Measurements from ENCODE around the gene PGGT1B.

The PGGT1B gene

GRCh38 chr5:115196161-115196560, 66.5 kb downstream of the PGGT1B start:
- H3K4me2 ChIP-seq (ENCODE audit: low read depth, low read length, poor library complexity, severe bottlenecking), result no peak overlapping the region

GRCh38 chr5:115194676-115195075, 68.0 kb downstream of the PGGT1B start:
- Histone ChIP-seq H3K36me3 (ENCODE audit: low read length) (no peaks in the 10 kb centered on the region), H3F3A (ENCODE audit: insufficient read depth) (no peaks in the 10 kb centered on the region), H3K27me3 (ENCODE audit: low read length) (no peaks in the 10 kb centered on the region), H4K20me1 (ENCODE audit: low read depth, low read length) (no peaks in the 10 kb centered on the region), H3K9me3 (ENCODE audit: insufficient read depth, low read length) (no peaks in the 10 kb centered on the region), H2AFZ (ENCODE audit: low read depth, low read length, severe bottlenecking) (no peak overlapping the region), H3K4me3 (ENCODE audit: insufficient read depth, low read length, poor library complexity, severe bottlenecking) (no peak overlapping the region), H3K27ac (ENCODE audit: low read depth, low read length) (no peak overlapping the region), H3K4me2 (ENCODE audit: low read depth, low read length, poor library complexity, severe bottlenecking) (no peak overlapping the region), H3K9me2 (replicated peaks; ENCODE audit: insufficient read depth, low read length) (no peaks in the 10 kb centered on the region), H3K9ac (ENCODE audit: low read length) (no peak overlapping the region), H3K79me2 (ENCODE audit: insufficient read depth, low read length) (no peaks in the 10 kb centered on the region)
- TF ChIP-seq EZH2phosphoT487 (conservative IDR thresholded peaks at IDR 0.05; ENCODE audit: low read length), result no peak

More at GRCh38 chr5:115196161-115196560, 66.5 kb downstream of the PGGT1B start:
- Histone ChIP-seq H3F3A (ENCODE audit: insufficient read depth) (no peaks in the 10 kb centered on the region), H4K20me1 (ENCODE audit: low read depth, low read length) (no peaks in the 10 kb centered on the region), H3K9me2 (replicated peaks; ENCODE audit: insufficient read depth, low read length) (no peaks in the 10 kb centered on the region), H3K9ac (ENCODE audit: low read length) (no peak overlapping the region), H3K27ac (ENCODE audit: low read depth, low read length) (no peak overlapping the region), H2AFZ (ENCODE audit: low read depth, low read length, severe bottlenecking) (no peak overlapping the region), H3K4me3 (ENCODE audit: insufficient read depth, low read length, poor library complexity, severe bottlenecking) (no peak overlapping the region), H3K9me3 (ENCODE audit: insufficient read depth, low read length) (no peaks in the 10 kb centered on the region), H3K27me3 (ENCODE audit: low read length) (no peaks in the 10 kb centered on the region), H3K36me3 (ENCODE audit: low read length) (no peaks in the 10 kb centered on the region), H3K79me2 (ENCODE audit: insufficient read depth, low read length) (no peaks in the 10 kb centered on the region)
- TF ChIP-seq CTCF (IDR thresholded peaks at IDR 0.05; ENCODE audit: insufficient read depth, low read length, poor library complexity, severe bottlenecking), result no peak
- no peak for TF ChIP-seq EZH2phosphoT487 (conservative IDR thresholded peaks at IDR 0.05; ENCODE audit: low read length)

- H3K27ac ChIP-seq (ENCODE audit: low read depth, low read length), result no peak overlapping the region
- no peaks in the 10 kb centered on the region for H3K27me3 ChIP-seq (ENCODE audit: low read length)
- no peaks in the 10 kb centered on the region for H3K36me3 ChIP-seq (ENCODE audit: low read length)
- H3F3A ChIP-seq (ENCODE audit: insufficient read depth), result no peaks in the 10 kb centered on the region
- no peak overlapping the region for H3K4me3 ChIP-seq (ENCODE audit: insufficient read depth, low read length, poor library complexity, severe bottlenecking)
- no peak overlapping the region for H3K9ac ChIP-seq (ENCODE audit: low read length)
- no peak overlapping the region for H2AFZ ChIP-seq (ENCODE audit: low read depth, low read length, severe bottlenecking)
- TF ChIP-seq CTCF (IDR thresholded peaks at IDR 0.05; ENCODE audit: insufficient read depth, low read length, poor library complexity, severe bottlenecking) (no peak), EZH2phosphoT487 (conservative IDR thresholded peaks at IDR 0.05; ENCODE audit: low read length) (no peak)
- H3K79me2 ChIP-seq (ENCODE audit: insufficient read depth, low read length), result no peaks in the 10 kb centered on the region
- H4K20me1 ChIP-seq (ENCODE audit: low read depth, low read length), result no peaks in the 10 kb centered on the region
- H3K9me2 ChIP-seq (replicated peaks; ENCODE audit: insufficient read depth, low read length), result no peaks in the 10 kb centered on the region
- no peak overlapping the region for H3K4me2 ChIP-seq (ENCODE audit: low read depth, low read length, poor library complexity, severe bottlenecking)
- H3K9me3 ChIP-seq (ENCODE audit: insufficient read depth, low read length), result no peaks in the 10 kb centered on the region
These were observed 69.4 kb downstream of the PGGT1B start for GRCh38 chr5:115193295-115193694.

- Histone ChIP-seq H3K36me3 (ENCODE audit: low read length) (no peaks in the 10 kb centered on the region), H2AFZ (ENCODE audit: low read depth, low read length, severe bottlenecking) (no peak overlapping the region), H3F3A (ENCODE audit: insufficient read depth) (no peaks in the 10 kb centered on the region), H3K9ac (ENCODE audit: low read length) (no peak overlapping the region), H4K20me1 (ENCODE audit: low read depth, low read length) (no peaks in the 10 kb centered on the region), H3K9me2 (replicated peaks; ENCODE audit: insufficient read depth, low read length) (no peaks in the 10 kb centered on the region), H3K79me2 (ENCODE audit: insufficient read depth, low read length) (no peaks in the 10 kb centered on the region), H3K9me3 (ENCODE audit: insufficient read depth, low read length) (no peaks in the 10 kb centered on the region), H3K4me3 (ENCODE audit: insufficient read depth, low read length, poor library complexity, severe bottlenecking) (no peak overlapping the region), H3K4me2 (ENCODE audit: low read depth, low read length, poor library complexity, severe bottlenecking) (no peak overlapping the region), H3K27me3 (ENCODE audit: low read length) (no peaks in the 10 kb centered on the region), H3K27ac (ENCODE audit: low read depth, low read length) (no peak overlapping the region)
- TF ChIP-seq EZH2phosphoT487 (conservative IDR thresholded peaks at IDR 0.05; ENCODE audit: low read length) (no peak), CTCF (IDR thresholded peaks at IDR 0.05; ENCODE audit: insufficient read depth, low read length, poor library complexity, severe bottlenecking) (no peak)
These were observed 70.6 kb downstream of the PGGT1B start for GRCh38 chr5:115192098-115192497.

Data from SU-DHL-6 (cell line).